AG09309 (cell line): Measurements from ENCODE around the gene FNDC3B.

ENCODE experiments used
- DNase-seq: peaks from one replicate; pipeline ENCODE4 v3.0.0-alpha.2; 2010; ENCODE audit warnings: low read depth
- H3K4me3 ChIP-seq: 2 replicates; pipeline ENCODE4 v1.5.1; 2011; ENCODE audit warnings: mild to moderate bottlenecking, low read depth, low read length, moderate library complexity; ENCODE audit not compliant: control insufficient read depth
- CTCF ChIP-seq: IDR thresholded peaks from 2 replicates; pipeline ENCODE4 v1.5.1; 2011; ENCODE audit warnings: mild to moderate bottlenecking, low read depth, low read length, inconsistent platforms; ENCODE audit not compliant: insufficient read depth, control insufficient read depth; ENCODE audit errors: missing control alignments

Gene FNDC3B

GRCh38 chr3:172044833-172045585 is 5.6 kb downstream of the FNDC3B start:
- no peak overlapping the region for H3K4me3 ChIP-seq
- no peak for TF ChIP-seq CTCF
- no peak for DNase-seq

GRCh38 chr3:172046268-172046915 is 7.0 kb downstream of the FNDC3B start:
- H3K4me3 ChIP-seq = no peak overlapping the region
- no peak for DNase-seq
- TF ChIP-seq CTCF = no peak

GRCh38 chr3:172047567-172048115 is 8.3 kb downstream of the FNDC3B start:
- no peak overlapping the region for H3K4me3 ChIP-seq
- no peak for TF ChIP-seq CTCF
- DNase-seq = no peak

DNA sequence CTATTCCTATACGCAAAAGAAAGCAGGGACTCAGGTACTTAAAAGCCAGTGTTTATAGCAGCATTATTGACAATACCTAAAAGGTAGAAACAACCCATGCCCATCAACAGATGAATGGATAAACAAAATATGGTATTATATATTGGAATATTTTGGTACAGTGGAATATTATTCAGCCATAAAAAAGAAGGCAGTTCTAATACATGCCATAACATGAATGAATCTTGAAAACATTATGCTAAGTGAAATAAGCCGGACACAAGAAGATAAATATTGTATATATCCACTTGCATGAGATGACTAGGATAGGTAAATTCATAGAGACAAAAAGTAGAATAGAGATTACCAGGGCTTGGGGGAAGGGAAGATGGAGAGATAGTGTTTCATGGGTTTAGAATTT is 9.2 kb downstream of the FNDC3B start:
- no peak for DNase-seq
- no peak overlapping the region for H3K4me3 ChIP-seq
- TF ChIP-seq CTCF = no peak

- H3K4me3 ChIP-seq = no peak overlapping the region
- no peak for DNase-seq
These were observed 12.1 kb downstream of the FNDC3B start for GRCh38 chr3:172051310-172051956.

More at GRCh38 chr3:172051310-172051956, 12.1 kb downstream of the FNDC3B start:
- TF ChIP-seq CTCF = no peak
